Activated T-helper 17 cell treated with anti-CD3 and anti-CD28 coated beads, Interleukin-2, amount 50 U/mL, for 72 hours (primary cell): ENCODE results near the gene CENPP. TPM values are rescaled to one million over a fixed set of nuclear protein-coding genes. Genes with fewer than 3 reads are reported as not detected.
"Not testable (repeated sequence)": the region's sequence is repeated elsewhere in the genome, so short reads cannot be mapped to it uniquely, and the experiment has no call there.

Experiments
- ATAC-seq: fragments of 150-1000 bp; cut with Tn5 transposase; replicated peaks from 2 replicates; pipeline ENCODE4 v1.10.0; 2021; ENCODE audit warnings: mild to moderate bottlenecking, moderate library complexity
- H3K27ac Mint-ChIP-seq: one replicate; pipeline ENCODE4 v1.8.0; 2022; ENCODE audit warnings: mixed read lengths
- H3K27me3 Mint-ChIP-seq: one replicate; pipeline ENCODE4 v1.8.0; 2022; ENCODE audit warnings: mixed read lengths
- H3K36me3 Mint-ChIP-seq: one replicate; pipeline ENCODE4 v1.8.0; 2022; ENCODE audit warnings: low read depth, mild to moderate bottlenecking, mixed read lengths
- H3K4me1 Mint-ChIP-seq: one replicate; pipeline ENCODE4 v1.8.0; 2022; ENCODE audit warnings: mixed read lengths
- H3K4me3 Mint-ChIP-seq: one replicate; pipeline ENCODE4 v1.8.0; 2022; ENCODE audit warnings: mild to moderate bottlenecking, mixed read lengths
- H3K9me3 Mint-ChIP-seq: one replicate; pipeline ENCODE4 v1.8.0; 2022; ENCODE audit warnings: mixed read lengths
- total RNA-seq, 2 donors: library from RNA; stranded (reverse); gene quantifications; one replicate each; pipeline ENCODE4 v1.2.3, GENCODE V29; 2022

Gene CENPP
- total RNA-seq, 2 donors from 2014 or later: 19.3 to 31.5 TPM

DNA sequence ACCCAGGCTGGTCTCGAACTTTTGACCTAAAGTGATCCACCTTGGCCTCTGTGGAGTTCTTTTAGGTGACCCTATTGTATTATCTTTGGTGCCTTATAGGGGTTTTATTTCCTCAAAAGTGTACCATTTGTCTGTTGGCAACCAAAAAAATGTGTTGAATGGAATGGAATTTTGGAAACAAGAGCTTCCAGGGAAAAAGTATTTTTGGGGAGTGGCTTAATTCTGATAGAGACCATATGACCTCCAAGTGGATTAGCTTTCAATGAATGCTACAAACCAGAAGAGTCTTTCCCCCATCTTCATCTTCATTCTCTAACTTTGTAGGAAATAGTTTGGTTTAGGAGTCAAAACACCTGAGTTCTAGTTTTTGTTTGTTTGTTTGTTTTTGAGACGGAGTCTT, 82.1 kb downstream of the CENPP start:
- H3K36me3 Mint-ChIP-seq: no peaks in the 10 kb centered on the region
- ATAC-seq: no peak
- H3K4me3 Mint-ChIP-seq: no peak overlapping the region
- no peaks in the 10 kb centered on the region for H3K27me3 Mint-ChIP-seq
- no peaks in the 10 kb centered on the region for H3K9me3 Mint-ChIP-seq
- H3K4me1 Mint-ChIP-seq: peaks cover 10% of the 10 kb centered on the region
- no peak overlapping the region for H3K27ac Mint-ChIP-seq

DNA sequence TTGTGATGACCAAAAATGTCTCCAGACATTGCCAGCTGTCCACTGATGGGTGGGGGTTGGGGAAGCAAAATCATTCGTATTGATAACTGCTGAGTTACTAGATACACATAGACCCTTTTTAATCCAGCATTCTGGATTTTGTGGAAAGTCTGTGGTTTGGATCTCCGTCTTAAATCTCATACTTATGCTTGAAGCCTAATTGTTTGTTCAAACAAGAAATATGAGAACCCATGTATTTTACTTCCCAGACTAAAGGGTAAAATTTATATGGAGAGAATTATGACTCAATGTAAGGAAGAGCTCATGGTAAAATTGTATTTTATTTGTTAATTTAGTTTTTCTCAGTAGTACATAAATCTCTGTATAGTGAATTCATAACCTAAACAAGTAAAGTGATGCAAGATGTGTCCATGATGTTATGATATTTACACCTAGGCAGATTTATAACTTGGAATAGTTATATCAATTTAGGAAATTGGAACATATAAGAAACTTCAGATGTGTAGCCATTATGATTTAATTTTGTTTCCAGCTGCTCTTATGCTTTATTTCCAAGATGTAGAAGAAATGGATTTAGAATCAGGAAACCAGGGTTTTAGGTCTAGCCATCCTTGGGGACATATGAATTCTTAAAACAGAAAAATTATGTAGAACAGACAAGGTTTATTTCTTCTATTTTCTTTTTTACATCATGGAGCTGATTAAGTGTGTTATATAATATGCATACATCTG, 83.2 kb downstream of the CENPP start:
- Mint-ChIP-seq H3K27ac (no peak overlapping the region), H3K27me3 (no peaks in the 10 kb centered on the region), H3K4me1 (peaks cover 10% of the 10 kb centered on the region), H3K4me3 (no peak overlapping the region), H3K36me3 (no peaks in the 10 kb centered on the region), H3K9me3 (no peaks in the 10 kb centered on the region)
- ATAC-seq: no peak

DNA sequence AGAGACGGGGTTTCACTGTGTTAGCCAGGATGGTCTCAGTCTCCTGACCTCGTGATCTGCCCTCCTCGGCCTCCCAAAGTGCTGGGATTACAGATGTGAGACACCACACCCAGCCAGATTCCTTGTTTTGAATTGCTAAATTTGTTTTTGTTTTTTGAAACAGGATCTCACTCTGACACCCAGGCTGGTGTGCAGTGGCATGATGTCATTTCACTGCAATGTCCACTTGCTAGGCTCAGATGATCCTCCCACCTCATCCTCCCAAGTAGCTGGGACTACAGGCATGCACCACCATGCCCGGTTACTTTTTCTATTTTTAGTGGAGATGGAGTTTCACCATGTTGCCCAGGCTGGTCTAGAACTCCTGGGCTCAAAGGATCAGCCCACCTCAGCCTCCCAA, 85.4 kb downstream of the CENPP start:
- H3K27me3 Mint-ChIP-seq, ATAC-seq, H3K36me3 Mint-ChIP-seq, H3K4me1 Mint-ChIP-seq, H3K27ac Mint-ChIP-seq, H3K9me3 Mint-ChIP-seq, H3K4me3 Mint-ChIP-seq: not testable (repeated sequence)

DNA sequence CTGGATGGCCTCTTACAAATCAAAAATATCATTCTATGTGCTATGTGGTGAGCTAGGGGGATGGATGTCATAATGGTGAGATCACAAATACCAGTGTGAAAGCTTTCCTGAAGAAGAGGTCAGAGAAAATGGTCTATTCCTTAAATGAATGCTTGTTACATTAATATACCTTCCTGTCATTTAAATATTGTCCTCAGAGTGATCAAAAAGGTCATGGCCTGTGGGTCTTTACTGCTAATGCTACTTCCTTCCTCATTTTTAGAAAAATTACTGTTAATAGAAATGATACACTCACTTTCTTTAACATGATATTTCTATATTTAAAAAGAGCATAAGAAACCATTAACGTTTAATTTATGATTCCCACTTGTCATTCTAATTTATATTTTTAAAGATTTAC, 88.8 kb downstream of the CENPP start:
- H3K9me3 Mint-ChIP-seq: no peaks in the 10 kb centered on the region
- no peak overlapping the region for H3K4me3 Mint-ChIP-seq
- no peak for ATAC-seq
- no peaks in the 10 kb centered on the region for H3K4me1 Mint-ChIP-seq
- no peaks in the 10 kb centered on the region for H3K27me3 Mint-ChIP-seq
- no peak overlapping the region for H3K27ac Mint-ChIP-seq
- H3K36me3 Mint-ChIP-seq: no peaks in the 10 kb centered on the region

DNA sequence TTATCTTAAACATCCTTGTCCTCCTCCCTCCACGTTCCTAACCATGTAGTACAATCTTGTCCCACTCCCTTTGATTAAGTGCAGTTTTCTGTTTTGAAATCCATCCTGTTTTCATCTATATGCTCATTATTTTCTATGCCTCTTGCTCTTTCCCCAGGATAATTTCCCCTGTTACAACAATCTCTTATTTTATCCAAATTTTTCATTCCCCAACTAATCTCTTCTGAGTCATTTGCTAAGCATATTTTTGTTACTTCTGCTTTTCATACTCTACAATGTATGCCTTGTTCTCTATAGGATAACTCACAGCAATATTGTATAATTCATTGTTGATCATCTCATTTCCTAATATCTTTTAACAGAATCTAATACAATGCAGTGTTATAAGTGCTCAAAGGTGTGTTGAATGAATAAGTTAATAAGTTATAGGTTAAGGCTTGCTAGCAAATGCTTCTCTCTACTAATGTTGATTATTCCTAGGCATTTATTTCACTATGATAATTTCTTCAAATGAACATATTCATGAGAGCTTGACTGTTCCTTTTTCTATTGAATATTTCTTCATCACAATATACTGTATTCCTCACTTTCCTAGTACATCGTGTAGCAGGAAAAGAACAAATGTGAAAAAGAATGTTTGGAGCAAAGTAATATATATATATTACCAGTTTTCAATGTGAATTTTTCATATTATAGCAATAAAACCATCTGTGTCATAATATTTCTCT, 97.0 kb downstream of the CENPP start:
- no peak for ATAC-seq
- Mint-ChIP-seq H3K4me3 (no peak overlapping the region), H3K9me3 (no peaks in the 10 kb centered on the region), H3K4me1 (no peaks in the 10 kb centered on the region), H3K36me3 (no peaks in the 10 kb centered on the region), H3K27me3 (no peaks in the 10 kb centered on the region), H3K27ac (no peak overlapping the region)

DNA sequence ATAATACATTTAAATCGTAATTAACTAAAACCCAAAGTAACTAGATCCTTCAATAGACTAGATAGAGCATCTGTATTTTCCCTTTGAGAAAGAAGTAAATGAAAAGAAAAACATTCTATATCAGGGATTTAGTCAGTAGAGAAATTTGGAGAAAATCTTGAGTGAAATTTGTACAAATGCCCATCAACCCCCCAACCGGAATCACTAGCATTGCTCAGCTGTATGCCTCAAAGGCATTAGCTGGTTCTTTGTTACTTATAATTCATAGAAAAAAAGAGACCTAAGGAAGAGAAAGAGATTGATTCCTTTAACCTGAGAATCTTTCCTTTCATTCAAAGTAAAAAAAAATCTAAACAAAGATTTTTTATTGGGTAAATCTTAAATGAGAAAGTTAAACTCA, 97.9 kb downstream of the CENPP start:
- no peaks in the 10 kb centered on the region for H3K4me1 Mint-ChIP-seq
- H3K27ac Mint-ChIP-seq: no peak overlapping the region
- H3K9me3 Mint-ChIP-seq: no peaks in the 10 kb centered on the region
- no peak for ATAC-seq
- no peak overlapping the region for H3K4me3 Mint-ChIP-seq
- H3K27me3 Mint-ChIP-seq: no peaks in the 10 kb centered on the region
- H3K36me3 Mint-ChIP-seq: no peaks in the 10 kb centered on the region

DNA sequence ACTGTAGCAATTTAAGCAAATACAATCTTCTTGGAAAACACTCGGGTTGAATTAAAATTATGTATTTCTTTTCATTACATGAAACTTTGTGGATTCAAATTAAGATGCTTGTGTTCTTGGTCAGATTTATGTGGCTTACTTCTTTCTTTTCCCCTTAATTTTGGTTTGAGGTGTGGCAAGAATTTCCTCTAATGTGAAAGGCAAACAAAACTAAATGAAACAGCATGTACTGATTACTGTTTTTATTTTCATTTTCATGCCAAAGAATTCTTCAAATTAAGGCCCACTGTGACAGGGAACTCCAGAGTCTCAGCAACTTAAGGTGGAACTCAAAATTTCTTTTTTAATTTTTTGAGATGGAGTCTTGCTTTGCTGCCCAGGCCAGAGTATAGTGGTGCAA, 98.6 kb downstream of the CENPP start, which contains the start of gene OMD:
Gene OMD, minus strand, starts transcription at position 132 of the 400 bp plus-strand sequence. CDS start 6,913 bp downstream, outside the sequence.
- H3K4me1 Mint-ChIP-seq: no peaks in the 10 kb centered on the region
- no peaks in the 10 kb centered on the region for H3K27me3 Mint-ChIP-seq
- H3K27ac Mint-ChIP-seq: no peak within 1 kb of the TSS
- no peaks in the 10 kb centered on the region for H3K9me3 Mint-ChIP-seq
- no peak for ATAC-seq
- no peaks in the 10 kb centered on the region for H3K36me3 Mint-ChIP-seq
- no peak within 1 kb of the TSS for H3K4me3 Mint-ChIP-seq

DNA sequence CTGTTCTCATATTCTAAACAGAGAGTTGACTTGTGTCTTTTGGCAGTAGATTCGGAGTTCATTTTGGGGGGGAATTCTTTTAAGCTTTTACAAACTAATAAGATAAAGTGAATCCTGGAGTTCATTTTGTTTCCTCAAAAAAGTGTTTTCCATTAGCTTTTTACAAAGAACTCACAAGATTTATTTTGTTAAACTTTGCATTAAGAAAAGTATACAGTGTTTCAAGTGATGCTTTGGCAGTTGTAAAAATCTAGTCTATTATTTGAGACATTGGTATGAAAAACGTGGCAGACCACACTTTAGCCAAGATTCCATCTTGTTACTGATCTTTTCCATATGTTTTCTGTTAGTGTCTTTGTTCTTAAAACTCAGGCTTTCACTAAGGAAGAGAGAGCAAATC, 99.7 kb downstream of the CENPP start:
- Mint-ChIP-seq H3K9me3 (no peaks in the 10 kb centered on the region), H3K4me1 (no peaks in the 10 kb centered on the region), H3K4me3 (no peak overlapping the region), H3K27me3 (no peaks in the 10 kb centered on the region), H3K27ac (no peak overlapping the region), H3K36me3 (peaks cover 5% of the 10 kb centered on the region)
- no peak for ATAC-seq

DNA sequence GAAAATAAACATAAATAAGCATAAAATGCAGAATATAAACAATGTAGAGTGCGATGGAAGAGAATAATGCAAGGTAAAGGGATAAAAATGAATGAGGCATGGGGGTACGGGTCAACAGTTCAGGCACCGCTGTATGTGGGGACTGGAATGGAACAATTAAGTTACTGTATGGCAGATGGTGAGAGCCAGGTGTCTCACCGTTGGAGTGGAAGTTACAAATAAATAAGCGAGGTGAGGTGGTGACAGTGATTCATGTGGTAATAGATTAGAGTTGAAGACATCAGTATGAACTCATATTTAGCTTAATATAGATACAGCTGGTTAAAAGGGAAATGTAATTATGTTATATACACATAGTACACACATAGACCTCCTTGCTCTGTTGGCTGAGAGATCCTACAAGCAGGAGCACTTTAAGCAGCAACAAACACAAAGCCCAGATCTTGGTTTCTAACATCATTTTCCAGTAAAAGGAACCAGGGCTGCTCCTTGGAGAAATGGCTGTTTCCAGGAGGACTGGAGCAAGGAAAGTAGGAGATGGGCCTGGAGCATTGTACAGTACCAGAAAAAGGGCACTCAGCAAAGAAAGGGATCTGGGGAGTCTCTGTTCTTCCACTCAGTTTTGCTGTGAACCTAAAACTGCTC, 100.9 kb downstream of the CENPP start:
- H3K27ac Mint-ChIP-seq: no peak overlapping the region
- no peak overlapping the region for H3K4me3 Mint-ChIP-seq
- H3K4me1 Mint-ChIP-seq: no peaks in the 10 kb centered on the region
- no peaks in the 10 kb centered on the region for H3K27me3 Mint-ChIP-seq
- H3K36me3 Mint-ChIP-seq: peaks cover 5% of the 10 kb centered on the region
- ATAC-seq: no peak
- H3K9me3 Mint-ChIP-seq: no peaks in the 10 kb centered on the region

DNA sequence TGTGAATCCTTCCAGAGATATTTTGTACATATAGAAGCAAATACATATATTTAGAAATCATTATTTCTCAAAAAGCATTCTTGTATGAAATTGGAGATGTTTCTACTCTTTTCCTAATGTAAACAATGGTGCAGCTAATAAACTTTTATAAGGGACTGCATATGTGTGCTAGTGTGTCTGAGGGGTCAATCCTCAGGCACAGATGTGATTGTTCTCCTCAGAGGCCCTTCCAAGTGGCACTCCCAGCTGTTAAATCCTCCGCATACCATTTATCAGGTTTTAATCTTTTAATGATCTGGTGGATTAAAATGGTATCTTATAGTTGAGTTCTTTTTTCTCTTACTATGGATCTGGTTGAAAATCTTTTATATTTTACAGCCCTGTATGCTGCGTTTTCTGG, 104.1 kb downstream of the CENPP start:
- no peak overlapping the region for H3K27ac Mint-ChIP-seq
- no peaks in the 10 kb centered on the region for H3K9me3 Mint-ChIP-seq
- no peaks in the 10 kb centered on the region for H3K4me1 Mint-ChIP-seq
- H3K4me3 Mint-ChIP-seq: no peak overlapping the region
- ATAC-seq: no peak
- H3K36me3 Mint-ChIP-seq: peaks cover 5% of the 10 kb centered on the region
- H3K27me3 Mint-ChIP-seq: no peaks in the 10 kb centered on the region

DNA sequence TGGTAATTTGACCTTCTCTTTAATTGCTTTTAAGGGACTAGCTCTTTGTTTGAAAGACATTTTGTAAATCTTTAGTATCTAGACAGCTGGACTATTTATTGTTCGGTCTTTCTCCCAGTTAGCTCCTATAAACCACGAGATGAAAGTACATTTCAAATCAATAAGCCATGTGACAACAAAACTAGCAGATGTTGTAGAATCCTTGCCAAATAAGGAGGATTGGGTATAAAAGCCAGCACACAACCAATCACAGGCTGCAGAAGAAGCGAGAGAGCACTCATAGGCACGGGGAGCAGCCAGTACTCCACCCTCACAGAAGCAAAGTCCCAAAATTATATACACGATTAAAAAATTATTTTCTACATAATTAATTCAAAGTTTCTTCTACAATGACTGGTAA, 106.6 kb downstream of the CENPP start:
- no peak for ATAC-seq
- Mint-ChIP-seq H3K9me3 (no peaks in the 10 kb centered on the region), H3K4me3 (no peak overlapping the region), H3K27me3 (no peaks in the 10 kb centered on the region), H3K4me1 (no peaks in the 10 kb centered on the region), H3K36me3 (peaks cover 5% of the 10 kb centered on the region), H3K27ac (no peak overlapping the region)

DNA sequence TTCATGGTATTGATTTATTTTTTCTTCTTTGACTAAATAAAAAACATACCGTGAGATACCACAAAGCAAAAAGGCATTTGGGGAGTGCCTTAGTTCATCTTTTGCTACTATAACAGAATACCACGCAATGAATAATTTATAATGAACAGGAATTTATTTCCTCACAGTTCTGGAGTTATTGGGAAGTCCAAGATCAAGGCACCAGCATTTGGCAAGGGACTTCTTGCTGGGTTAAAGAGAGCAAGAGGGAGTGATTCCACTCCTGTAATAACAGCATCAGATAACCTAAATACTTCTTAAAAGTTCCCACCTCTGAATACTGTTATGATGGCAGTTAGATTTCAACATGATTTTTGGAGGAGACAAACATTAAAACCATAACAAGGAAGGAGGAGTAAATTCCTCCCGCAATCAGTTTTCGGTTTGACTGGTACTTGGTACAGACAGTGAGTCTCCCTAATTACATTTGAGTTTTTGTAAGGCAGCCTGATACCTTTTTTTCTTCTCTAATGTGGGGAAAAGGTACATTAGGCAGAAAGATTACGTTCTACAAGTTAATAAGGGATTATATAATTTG, 107.3 kb downstream of the CENPP start:
- Mint-ChIP-seq H3K9me3 (no peaks in the 10 kb centered on the region), H3K27me3 (no peaks in the 10 kb centered on the region)
- no peak for ATAC-seq

DNA sequence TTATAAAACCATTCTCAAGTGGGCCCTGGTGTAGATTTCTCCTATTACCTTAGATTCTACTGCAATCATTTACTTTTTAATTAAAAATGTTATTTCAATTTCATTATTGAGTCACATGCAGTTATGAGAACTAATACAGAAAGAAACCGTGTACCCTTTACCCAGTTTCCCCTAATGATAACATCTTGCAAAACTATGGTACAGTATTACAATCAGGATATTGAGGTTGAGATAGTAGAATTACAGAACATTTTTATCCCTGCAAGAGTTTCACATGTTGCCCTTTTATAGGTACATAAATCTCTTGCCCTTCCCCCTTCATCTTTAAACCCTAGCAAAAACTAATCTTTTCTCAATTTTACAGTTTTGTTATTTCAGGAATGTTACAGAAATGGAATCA, 109.5 kb downstream of the CENPP start:
- no peaks in the 10 kb centered on the region for H3K9me3 Mint-ChIP-seq
- H3K4me1 Mint-ChIP-seq: no peaks in the 10 kb centered on the region
- no peaks in the 10 kb centered on the region for H3K27me3 Mint-ChIP-seq
- peaks cover 2% of the 10 kb centered on the region for H3K36me3 Mint-ChIP-seq
- no peak overlapping the region for H3K4me3 Mint-ChIP-seq
- no peak overlapping the region for H3K27ac Mint-ChIP-seq
- ATAC-seq: no peak

More for the DNA sequence above, 107.3 kb downstream of the CENPP start:
- no peaks in the 10 kb centered on the region for H3K4me1 Mint-ChIP-seq
- no peak overlapping the region for H3K27ac Mint-ChIP-seq
- H3K36me3 Mint-ChIP-seq: peaks cover 5% of the 10 kb centered on the region
- no peak overlapping the region for H3K4me3 Mint-ChIP-seq

DNA sequence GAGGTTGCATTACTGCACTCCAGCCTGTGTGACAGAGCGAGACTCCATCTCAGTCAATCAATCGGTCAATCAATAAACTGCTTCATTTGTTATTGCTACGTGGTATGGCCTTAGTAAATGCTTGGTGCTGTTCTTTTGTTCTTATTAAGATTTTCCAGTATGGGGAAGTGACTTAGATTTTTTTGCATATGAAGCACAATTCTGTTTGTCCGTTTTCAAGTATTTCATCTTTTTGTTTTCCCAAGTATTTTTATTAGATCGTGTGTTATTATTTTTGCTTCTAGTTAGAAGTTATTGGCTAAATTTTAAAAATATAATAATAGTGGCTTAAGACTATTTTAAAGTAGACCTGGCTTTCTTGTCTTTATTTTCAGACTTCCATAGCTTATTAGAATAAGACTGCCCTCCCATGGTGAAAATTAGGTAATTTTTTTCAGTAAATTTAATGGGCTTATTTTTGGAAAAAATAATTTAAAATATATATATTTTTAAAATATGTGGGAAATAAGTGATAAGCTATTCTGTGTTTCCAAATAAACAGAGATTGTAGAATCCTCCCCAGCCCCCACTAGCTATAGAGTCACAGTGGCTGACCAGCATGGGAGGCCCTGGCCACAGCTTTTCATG, 113.3 kb downstream of the CENPP start:
- Mint-ChIP-seq H3K36me3 (no peaks in the 10 kb centered on the region), H3K27me3 (no peaks in the 10 kb centered on the region)

More for the DNA sequence above, 113.3 kb downstream of the CENPP start:
- ATAC-seq: no peak
- no peak overlapping the region for H3K4me3 Mint-ChIP-seq
- H3K4me1 Mint-ChIP-seq: no peaks in the 10 kb centered on the region
- H3K9me3 Mint-ChIP-seq: no peaks in the 10 kb centered on the region
- H3K27ac Mint-ChIP-seq: no peak overlapping the region
